ENCODE results near the gene TMPRSS11E. TPM values are rescaled to one million over a fixed set of nuclear protein-coding genes. Genes with fewer than 3 reads are reported as not detected.
A peak's percentile ranks its signal among the peaks of the same experiment; 100 is the strongest.
"Not testable (repeated sequence)": the region's sequence is repeated elsewhere in the genome, so short reads cannot be mapped to it uniquely, and the experiment has no call there.

The TMPRSS11E gene
- polyA plus RNA-seq, 1 donor = not detected

GRCh38 chr4:68462691-68463090 lies 15.4 kb downstream of the TMPRSS11E start:
- DNase-seq = peak; percentile 1

- no peak for DNase-seq
Observed at GRCh38 chr4:68463796-68464195, 16.5 kb downstream of the TMPRSS11E start.

- no peak for DNase-seq
Observed at GRCh38 chr4:68465058-68465457, 17.8 kb downstream of the TMPRSS11E start.

GRCh38 chr4:68466185-68466584 lies 18.9 kb downstream of the TMPRSS11E start:
- no peak for DNase-seq

- no peak for DNase-seq
Observed at GRCh38 chr4:68466751-68467150, 19.5 kb downstream of the TMPRSS11E start.

- DNase-seq = no peak
Observed at GRCh38 chr4:68469482-68469881, 22.2 kb downstream of the TMPRSS11E start.

GRCh38 chr4:68476191-68476590 lies 28.9 kb downstream of the TMPRSS11E start:
- no peak for DNase-seq

GRCh38 chr4:68489338-68489737 lies 42.1 kb downstream of the TMPRSS11E start:
- no peak for DNase-seq

GRCh38 chr4:68490826-68491457 lies 43.7 kb downstream of the TMPRSS11E start:
- DNase-seq = no peak

GRCh38 chr4:68494688-68495087 lies 47.4 kb downstream of the TMPRSS11E start:
- DNase-seq = no peak

GRCh38 chr4:68498413-68499007 lies 51.2 kb downstream of the TMPRSS11E start:
- DNase-seq = peak; percentile 64

GRCh38 chr4:68499021-68499420 lies 51.8 kb downstream of the TMPRSS11E start:
- DNase-seq = no peak

- not testable (repeated sequence) for DNase-seq
Observed at GRCh38 chr4:68503462-68503861, 56.2 kb downstream of the TMPRSS11E start.

- not testable (repeated sequence) for DNase-seq
Observed at GRCh38 chr4:68504836-68505235, 57.6 kb downstream of the TMPRSS11E start.

- DNase-seq = not testable (repeated sequence)
Observed at GRCh38 chr4:68505452-68505851, 58.2 kb downstream of the TMPRSS11E start.

GRCh38 chr4:68518889-68519288 lies 71.6 kb downstream of the TMPRSS11E start:
- no peak for DNase-seq

- no peak for DNase-seq
Observed at GRCh38 chr4:68520985-68521384, 73.7 kb downstream of the TMPRSS11E start.

- DNase-seq = not testable (repeated sequence)
Observed at GRCh38 chr4:68522232-68522631, 75.0 kb downstream of the TMPRSS11E start.

GRCh38 chr4:68535974-68536373 lies 88.7 kb downstream of the TMPRSS11E start:
- no peak for DNase-seq

GRCh38 chr4:68536375-68536774 lies 89.1 kb downstream of the TMPRSS11E start:
- no peak for DNase-seq

- DNase-seq = not testable (repeated sequence)
Observed at GRCh38 chr4:68542742-68543141, 95.5 kb downstream of the TMPRSS11E start.

Data from left kidney (tissue), 2 donors.